HepG2 (cell line): Measurements from ENCODE around the gene RTN4. TPM values are rescaled to one million over a fixed set of nuclear protein-coding genes. Genes with fewer than 3 reads are reported as not detected.

Experiments
- AKAP8 ChIP-seq: sonication (generic); formaldehyde crosslinking; IDR thresholded peaks from 2 replicates; pipeline ENCODE4 v1.5.1; 2020; ENCODE audit warnings: mild to moderate bottlenecking, missing genetic modification reagents
- CAMTA2 ChIP-seq: sonication (generic); formaldehyde crosslinking; IDR thresholded peaks from 2 replicates; pipeline ENCODE4 v1.4.0; 2020; ENCODE audit warnings: mild to moderate bottlenecking, missing genetic modification reagents, borderline replicate concordance
- CCDC6 ChIP-seq: sonication (generic); formaldehyde crosslinking; IDR thresholded peaks from 2 replicates; pipeline ENCODE4 v1.8.1; 2022; ENCODE audit warnings: mild to moderate bottlenecking, missing genetic modification reagents, moderate library complexity
- CREB3 ChIP-seq: sonication (generic); formaldehyde crosslinking; IDR thresholded peaks from 2 replicates; pipeline ENCODE4 v1.5.0; 2020; ENCODE audit warnings: missing genetic modification reagents
- DMAP1 ChIP-seq: IDR thresholded peaks from 2 replicates; pipeline ENCODE4 v1.6.1; 2016
- DNMT1 ChIP-seq: sonication (generic); formaldehyde crosslinking; IDR thresholded peaks from 2 replicates; pipeline ENCODE4 v1.5.1; 2020; ENCODE audit warnings: mild to moderate bottlenecking, missing genetic modification reagents
- DPF2 ChIP-seq: sonication (generic); formaldehyde crosslinking; IDR thresholded peaks from 2 replicates; pipeline ENCODE4 v1.4.0; 2020; ENCODE audit warnings: mild to moderate bottlenecking, low read depth, missing genetic modification reagents, borderline replicate concordance
- ELF4 ChIP-seq: sonication (generic); formaldehyde crosslinking; IDR thresholded peaks from 2 replicates; pipeline ENCODE4 v1.5.0; 2020; ENCODE audit warnings: missing genetic modification reagents, mild to moderate bottlenecking, moderate library complexity, borderline replicate concordance
- HMG20A ChIP-seq: IDR thresholded peaks from 2 replicates; pipeline ENCODE4 v1.6.1; 2016; ENCODE audit warnings: borderline replicate concordance
- MATR3 ChIP-seq: sonication (generic); formaldehyde crosslinking; IDR thresholded peaks from 2 replicates; pipeline ENCODE4 v1.4.0; 2020; ENCODE audit warnings: missing genetic modification reagents
- PRMT3 ChIP-seq: sonication (generic); formaldehyde crosslinking; IDR thresholded peaks from 2 replicates; pipeline ENCODE4 v1.8.1; 2022; ENCODE audit warnings: low read depth, mild to moderate bottlenecking, moderate library complexity, missing genetic modification reagents, borderline replicate concordance
- STAT6 ChIP-seq: sonication (generic); formaldehyde crosslinking; IDR thresholded peaks from 2 replicates; pipeline ENCODE4 v1.4.0; 2020; ENCODE audit warnings: missing genetic modification reagents, mild to moderate bottlenecking, borderline replicate concordance
- TBX3 ChIP-seq: fragments of 450-650 bp; IDR thresholded peaks from 2 replicates; pipeline ENCODE4 v1.6.1; 2017; ENCODE audit warnings: antibody characterized with exemption, mild to moderate bottlenecking, inconsistent platforms, borderline replicate concordance
- TCF12 ChIP-seq, 2 experiments: fragments of 450-650 bp in 1 of 2; sonication (generic) in 1 of 2; formaldehyde crosslinking in 1 of 2; IDR thresholded peaks; 2 replicates each; pipeline versions ENCODE4 v1.6.1 to v1.8.0; 2017 to 2022; ENCODE audit warnings: antibody characterized with exemption in 1 of 2, mild to moderate bottlenecking in 1 of 2, missing genetic modification reagents in 1 of 2, moderate library complexity in 1 of 2
- THYN1 ChIP-seq: sonication (generic); formaldehyde crosslinking; IDR thresholded peaks from 2 replicates; pipeline ENCODE4 v1.8.1; 2023; ENCODE audit warnings: low read depth, mild to moderate bottlenecking, moderate library complexity, missing genetic modification reagents, borderline replicate concordance
- TIGD3 ChIP-seq: sonication (generic); formaldehyde crosslinking; IDR thresholded peaks from 2 replicates; pipeline ENCODE4 v1.5.1; 2020; ENCODE audit warnings: mild to moderate bottlenecking, missing genetic modification reagents, borderline replicate concordance
- ZBTB39 ChIP-seq: sonication (generic); formaldehyde crosslinking; IDR thresholded peaks from 2 replicates; pipeline ENCODE4 v1.5.0; 2020; ENCODE audit warnings: missing genetic modification reagents
- ZMYM3 ChIP-seq: sonication (generic); formaldehyde crosslinking; IDR thresholded peaks from 2 replicates; pipeline ENCODE4 v1.5.1; 2020; ENCODE audit warnings: mild to moderate bottlenecking, missing genetic modification reagents
- ZNF510 ChIP-seq: sonication (generic); formaldehyde crosslinking; IDR thresholded peaks from 2 replicates; pipeline ENCODE4 v1.4.0; 2020; ENCODE audit warnings: low read depth, mild to moderate bottlenecking, missing genetic modification reagents
- ZNF530 ChIP-seq: sonication (generic); formaldehyde crosslinking; IDR thresholded peaks from 2 replicates; pipeline ENCODE4 v1.5.0; 2020; ENCODE audit warnings: low read depth, mild to moderate bottlenecking, missing genetic modification reagents
- ZNF564 ChIP-seq: sonication (generic); formaldehyde crosslinking; IDR thresholded peaks from 2 replicates; pipeline ENCODE4 v1.8.1; 2023; ENCODE audit warnings: mild to moderate bottlenecking, missing genetic modification reagents
- polyA plus RNA-seq, 8 experiments: library from polyadenylated mRNA; depleted of rRNA in 3 of 8; stranded (reverse) in 7 of 8; unstranded in 1 of 8; fragments of >200 nt; fragmentation: Illumina TruSeq in 4 of 8; extraction: Trizol in 4 of 8; gene quantifications; 2 replicates each; pipeline versions ENCODE4 v1.2.1 to v1.2.3, GENCODE V29; 2011 to 2016; ENCODE audit warnings: low read depth in 4 of 8, missing spikeins in 1 of 8, mixed read lengths in 1 of 8; ENCODE audit not compliant: insufficient read depth in 1 of 8
- total RNA-seq, 5 experiments: library from RNA; depleted of rRNA; stranded (reverse); fragments of >200 nt; fragmentation: Illumina TruSeq; extraction: Trizol; gene quantifications; 2 replicates each; pipeline ENCODE4 v1.2.3, GENCODE V29; 2016; ENCODE audit warnings: low read depth in 1 of 5

Gene RTN4
- total and polyA plus RNA-seq, 2 of the 13 experiments (the other 11 are each of a cell fraction or from before 2014, with no cell fraction given), result 98.4 to 133 TPM

GRCh38 chr2:55050100-55050994 lies at the start of gene RTN4 (continued):
- TF ChIP-seq STAT6 (CRISPR knock-in tag), result no peak
- TF ChIP-seq AKAP8, result peak; percentile 41; the same call in 1 of the 2 replicates
- 0 out of 2 replicates have a peak, but pooled peaks have one; percentile 57 for TF ChIP-seq PRMT3 (CRISPR knock-in tag)
- TF ChIP-seq CCDC6 (CRISPR knock-in tag), result peak; percentile 87
- no peak; the same call in 1 of the 2 replicates for TF ChIP-seq TBX3
- peak; percentile 86; the same call in 1 of the 2 replicates for TF ChIP-seq DMAP1 (CRISPR knock-in tag)
- TF ChIP-seq MATR3 (CRISPR knock-in tag), result no peak
- TF ChIP-seq ZMYM3 (CRISPR knock-in tag), result peak; percentile 57
- 0 out of 2 replicates have a peak, but pooled peaks have one; percentile 15 for TF ChIP-seq TIGD3 (CRISPR knock-in tag)
- TF ChIP-seq THYN1, result no peak
- 0 out of 2 replicates have a peak, but pooled peaks have one; percentile 58 for TF ChIP-seq CAMTA2 (CRISPR knock-in tag)
- no peak for TF ChIP-seq TCF12 (IDR thresholded peaks at IDR 0.05)
- peak; percentile 68; the same call in 1 of the 2 replicates for TF ChIP-seq TCF12 (CRISPR knock-in tag; IDR thresholded peaks at IDR 0.05)
- TF ChIP-seq ZBTB39 (CRISPR knock-in tag), result no peak
- peak; percentile 61; the same call in 1 of the 2 replicates for TF ChIP-seq ZNF510
- TF ChIP-seq ELF4 (CRISPR knock-in tag), result no peak; the same call in 1 of the 2 replicates
- no peak for TF ChIP-seq ZNF530 (CRISPR knock-in tag)
- 0 out of 2 replicates have a peak, but pooled peaks have one; percentile 49 for TF ChIP-seq DPF2 (CRISPR knock-in tag)
- TF ChIP-seq ZNF564 (CRISPR knock-in tag), result peak; percentile 77
- peak; percentile 78; the same call in 1 of the 2 replicates for TF ChIP-seq CREB3
- TF ChIP-seq HMG20A, result no peak
- TF ChIP-seq DNMT1 (CRISPR knock-in tag), result no peak
